HG03060 (cell line): ENCODE data around the gene IGF2BP2.
"Not testable (repeated sequence)": the region's sequence is repeated elsewhere in the genome, so short reads cannot be mapped to it uniquely, and the experiment has no call there.

Source experiments
- ATAC-seq: cut with Tn5 transposase; IDR thresholded peaks from one replicate; pipeline ENCODE4 v1.9.1; 2021; ENCODE audit warnings: low read depth, moderate number of reproducible peaks; ENCODE audit not compliant: unreplicated experiment

IGF2BP2 gene

GRCh38 chr3:185768578-185768982 is 56.3 kb downstream of the IGF2BP2 start:
- not testable (repeated sequence) for ATAC-seq

GRCh38 chr3:185767002-185767688 is 57.7 kb downstream of the IGF2BP2 start:
- no peak for ATAC-seq

GRCh38 chr3:185766329-185767001 is 58.4 kb downstream of the IGF2BP2 start:
- ATAC-seq = no peak

- no peak for ATAC-seq
These were observed 59.9 kb downstream of the IGF2BP2 start for GRCh38 chr3:185764980-185765370.

GRCh38 chr3:185764163-185764979 is 60.5 kb downstream of the IGF2BP2 start:
- ATAC-seq = no peak

GRCh38 chr3:185763347-185764005 is 61.4 kb downstream of the IGF2BP2 start:
- ATAC-seq = no peak

- no peak for ATAC-seq
These were observed 64.3 kb downstream of the IGF2BP2 start for GRCh38 chr3:185760550-185760949.

GRCh38 chr3:185760088-185760487 is 64.8 kb downstream of the IGF2BP2 start:
- ATAC-seq = no peak

GRCh38 chr3:185759512-185759911 is 65.3 kb downstream of the IGF2BP2 start:
- no peak for ATAC-seq

- no peak for ATAC-seq
These were observed 65.9 kb downstream of the IGF2BP2 start for GRCh38 chr3:185758912-185759311.

GRCh38 chr3:185757176-185757575 is 67.7 kb downstream of the IGF2BP2 start:
- no peak for ATAC-seq

- ATAC-seq = no peak
These were observed 68.4 kb downstream of the IGF2BP2 start for GRCh38 chr3:185756477-185756876.

- ATAC-seq = no peak
These were observed 69.9 kb downstream of the IGF2BP2 start for GRCh38 chr3:185754920-185755319.

- no peak for ATAC-seq
These were observed 71.5 kb downstream of the IGF2BP2 start for GRCh38 chr3:185753354-185753753.

GRCh38 chr3:185750702-185751101 is 74.1 kb downstream of the IGF2BP2 start:
- ATAC-seq = no peak

GRCh38 chr3:185750015-185750414 is 74.8 kb downstream of the IGF2BP2 start:
- ATAC-seq = no peak

GRCh38 chr3:185746470-185746869 is 78.4 kb downstream of the IGF2BP2 start:
- ATAC-seq = no peak

GRCh38 chr3:185744997-185745843 is 79.6 kb downstream of the IGF2BP2 start:
- no peak for ATAC-seq

- ATAC-seq = no peak
These were observed 83.3 kb downstream of the IGF2BP2 start for GRCh38 chr3:185741586-185741985.

- no peak for ATAC-seq
These were observed 84.7 kb downstream of the IGF2BP2 start for GRCh38 chr3:185740133-185740532.
